GM23248 (cell line): ENCODE measurements around the gene ZNF488. TPM values are rescaled to one million over a fixed set of nuclear protein-coding genes. Genes with fewer than 3 reads are reported as not detected.
"Not testable (repeated sequence)": the region's sequence is repeated elsewhere in the genome, so short reads cannot be mapped to it uniquely, and the experiment has no call there.

Source experiments
- DNase-seq: peaks from one replicate; pipeline ENCODE4 v3.0.0-alpha.2; 2015
- H2AFZ ChIP-seq: fragments of 200-600 bp; sonication (generic); 2 replicates; pipeline ENCODE4 v1.6.1; 2016; ENCODE audit warnings: antibody characterized with exemption
- H3F3A ChIP-seq: fragments of 200-600 bp; sonication (generic); 2 replicates; pipeline ENCODE4 v1.6.1; 2016; ENCODE audit warnings: mild to moderate bottlenecking, antibody characterized with exemption, mixed run types; ENCODE audit not compliant: insufficient read depth
- H3K27ac ChIP-seq: fragments of 200-600 bp; sonication (generic); 2 replicates; pipeline ENCODE4 v1.5.1; 2016; ENCODE audit warnings: mild to moderate bottlenecking
- H3K27me3 ChIP-seq: fragments of 200-600 bp; sonication (generic); replicated peaks from 2 replicates; pipeline ENCODE4 v1.6.1; 2016; ENCODE audit warnings: mild to moderate bottlenecking; ENCODE audit not compliant: insufficient read depth
- H3K36me3 ChIP-seq: fragments of 200-600 bp; sonication (generic); 2 replicates; pipeline ENCODE4 v1.6.1; 2016; ENCODE audit warnings: low read depth, mild to moderate bottlenecking
- H3K4me1 ChIP-seq: fragments of 200-600 bp; sonication (generic); 2 replicates; pipeline ENCODE4 v1.6.1; 2016; ENCODE audit warnings: mild to moderate bottlenecking; ENCODE audit not compliant: insufficient read depth
- H3K4me2 ChIP-seq: fragments of 200-600 bp; sonication (generic); one replicate; pipeline ENCODE4 v1.6.1; 2016; ENCODE audit warnings: mild to moderate bottlenecking; ENCODE audit not compliant: unreplicated experiment
- H3K4me3 ChIP-seq: fragments of 200-600 bp; sonication (generic); 2 replicates; pipeline ENCODE4 v1.5.1; 2016; ENCODE audit warnings: mild to moderate bottlenecking
- H3K79me2 ChIP-seq: fragments of 200-600 bp; sonication (generic); 2 replicates; pipeline ENCODE4 v1.6.1; 2016; ENCODE audit warnings: mild to moderate bottlenecking; ENCODE audit not compliant: insufficient read depth
- H3K9ac ChIP-seq: fragments of 200-600 bp; sonication (generic); 2 replicates; pipeline ENCODE4 v1.6.1; 2016; ENCODE audit warnings: mild to moderate bottlenecking
- H3K9me2 ChIP-seq: fragments of 200-600 bp; sonication (generic); 2 replicates; pipeline ENCODE4 v1.6.1; 2016; ENCODE audit warnings: mixed run types, mild to moderate bottlenecking, moderate library complexity; ENCODE audit not compliant: insufficient read depth
- H3K9me3 ChIP-seq: fragments of 200-600 bp; sonication (generic); one replicate; pipeline ENCODE4 v1.6.1; 2017; ENCODE audit warnings: low read depth
- H4K20me1 ChIP-seq: fragments of 200-600 bp; sonication (generic); 2 replicates; pipeline ENCODE4 v1.6.0; 2016; ENCODE audit not compliant: insufficient read depth
- EZH2 ChIP-seq: fragments of 200-600 bp; sonication (generic); IDR thresholded peaks from 2 replicates; pipeline ENCODE4 v1.6.1; 2018; ENCODE audit warnings: antibody characterized with exemption, mild to moderate bottlenecking; ENCODE audit not compliant: insufficient read depth, poor library complexity, severe bottlenecking
- EZH2phosphoT487 ChIP-seq: fragments of 200-600 bp; sonication (generic); IDR thresholded peaks from 2 replicates; pipeline ENCODE4 v1.6.1; 2018; ENCODE audit warnings: antibody characterized with exemption, moderate library complexity, mild to moderate bottlenecking, low read depth; ENCODE audit not compliant: insufficient read depth
- WGBS, 2 experiments: methylation state at CpG; one replicate each; pipeline ENCODE4 v1.1.6; 2015 to 2017; ENCODE audit warnings: low lambda C conversion rate in 2 of 2, low coverage in 1 of 2; ENCODE audit errors: missing lambda C conversion rate in 2 of 2; 5-methylcytosine and 5-hydroxymethylcytosine counted together
- in situ Hi-C: fragments of 300-500 bp; cut with MboI; formaldehyde crosslinking; loops from 2 replicates; pipeline ENCODE4 v1.15.0; 2020
- polyA plus RNA-seq: library from polyadenylated mRNA; unstranded; fragments of >200 nt; fragmentation: Nextera tagmentation; extraction: Ambion mirVana; gene quantifications from 2 replicates; pipeline ENCODE4 v1.2.1, GENCODE V29; 2016
- total RNA-seq: library from RNA; depleted of rRNA; stranded (reverse); fragments of >200 nt; shearing (Covaris generic); gene quantifications from 2 replicates; pipeline ENCODE4 v1.2.3, GENCODE V29; 2014

ZNF488 gene
- total and polyA plus RNA-seq, 2 experiments from 2014 or later = 0.11 TPM; not detected in 1

DNA sequence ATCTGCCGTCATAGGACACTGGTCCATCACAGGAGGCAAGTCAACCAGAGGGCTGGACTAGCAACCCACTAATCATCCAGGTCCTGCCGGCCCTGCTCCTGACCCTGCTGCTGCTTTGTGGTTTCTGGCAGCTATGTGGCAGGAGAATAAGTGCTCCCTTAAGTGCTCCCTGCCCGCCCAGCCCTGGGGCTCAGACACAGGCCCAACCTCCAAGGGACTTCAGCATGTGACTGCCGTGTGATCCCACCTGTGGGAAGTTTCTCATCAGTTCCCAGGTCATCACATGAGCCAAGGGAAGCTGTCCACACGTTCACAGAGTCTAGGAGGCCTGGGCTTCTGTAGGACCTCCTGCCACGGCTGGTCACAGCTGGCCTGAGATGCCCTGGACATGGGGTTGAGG is 34.2 kb upstream of the ZNF488 start:
- Histone ChIP-seq H3K36me3 (no peaks in the 10 kb centered on the region), H3K9me3 (no peaks in the 10 kb centered on the region), H4K20me1 (no peaks in the 10 kb centered on the region), H3K4me2 (no peak overlapping the region), H3K9ac (no peak overlapping the region), H3K4me3 (no peak overlapping the region), H3F3A (peaks cover 9% of the 10 kb centered on the region; the same call in 1 of the 2 replicates), H3K79me2 (no peaks in the 10 kb centered on the region), H3K27ac (no peak overlapping the region), H3K9me2 (no peaks in the 10 kb centered on the region), H2AFZ (no peak overlapping the region), H3K27me3 (no peaks in the 10 kb centered on the region), H3K4me1 (peaks cover 6% of the 10 kb centered on the region; the same call in 1 of the 2 replicates)
- in situ Hi-C loops = no loop called here
- DNase-seq = no peak
- 56 to 57% methylated on average over 6 of the region's 6 CpGs for WGBS, 2 experiments
- TF ChIP-seq EZH2phosphoT487 = no peak
- TF ChIP-seq EZH2 = no peak

DNA sequence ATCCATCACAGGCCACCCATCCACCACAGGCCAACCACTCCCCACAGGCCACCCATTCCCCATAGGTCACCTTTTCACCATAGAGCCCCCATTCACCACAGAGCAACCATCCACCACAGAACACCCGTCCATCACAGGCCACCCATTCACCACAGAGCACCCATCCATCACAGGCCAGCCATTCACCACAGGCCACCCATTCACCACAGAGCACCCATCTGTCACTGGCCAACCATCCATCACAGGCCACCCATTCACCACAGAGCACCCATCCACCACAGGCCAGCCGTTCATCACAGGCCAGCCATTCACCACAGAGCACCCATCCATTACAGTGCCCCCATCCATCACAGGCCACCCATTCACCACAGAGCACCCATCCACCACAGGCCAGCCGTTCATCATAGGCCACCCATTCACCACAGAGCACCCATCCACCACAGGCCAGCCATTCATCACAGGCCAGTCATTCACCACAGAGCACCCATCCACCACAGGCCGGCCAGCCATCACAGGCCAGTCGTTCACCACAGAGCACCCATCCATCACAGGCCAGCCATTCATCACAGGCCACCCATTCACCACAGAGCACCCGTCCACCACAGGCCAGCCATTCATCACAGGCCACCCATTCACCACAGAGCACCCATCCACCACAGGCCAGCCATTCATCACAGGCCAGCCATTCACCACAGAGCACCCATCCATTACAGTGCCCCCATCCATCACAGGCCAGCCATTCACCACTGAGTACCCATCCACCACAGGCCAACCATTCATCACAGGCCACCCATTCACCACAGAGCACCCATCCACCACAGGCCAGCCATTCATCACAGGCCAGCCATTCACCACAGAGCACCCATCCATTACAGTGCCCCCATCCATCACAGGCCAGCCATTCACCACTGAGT is 32.5 kb upstream of the ZNF488 start:
- DNase-seq, H3K9me2 ChIP-seq, H3K4me1 ChIP-seq, H2AFZ ChIP-seq, H3K9me3 ChIP-seq, H4K20me1 ChIP-seq, H3K36me3 ChIP-seq, H3K27me3 ChIP-seq, H3K4me3 ChIP-seq, in situ Hi-C loops, H3F3A ChIP-seq, H3K79me2 ChIP-seq, H3K27ac ChIP-seq, H3K4me2 ChIP-seq, H3K9ac ChIP-seq: not testable (repeated sequence)
- 72 to 83% methylated on average over 5 to 6 of the region's 6 CpGs for WGBS, 2 experiments

DNA sequence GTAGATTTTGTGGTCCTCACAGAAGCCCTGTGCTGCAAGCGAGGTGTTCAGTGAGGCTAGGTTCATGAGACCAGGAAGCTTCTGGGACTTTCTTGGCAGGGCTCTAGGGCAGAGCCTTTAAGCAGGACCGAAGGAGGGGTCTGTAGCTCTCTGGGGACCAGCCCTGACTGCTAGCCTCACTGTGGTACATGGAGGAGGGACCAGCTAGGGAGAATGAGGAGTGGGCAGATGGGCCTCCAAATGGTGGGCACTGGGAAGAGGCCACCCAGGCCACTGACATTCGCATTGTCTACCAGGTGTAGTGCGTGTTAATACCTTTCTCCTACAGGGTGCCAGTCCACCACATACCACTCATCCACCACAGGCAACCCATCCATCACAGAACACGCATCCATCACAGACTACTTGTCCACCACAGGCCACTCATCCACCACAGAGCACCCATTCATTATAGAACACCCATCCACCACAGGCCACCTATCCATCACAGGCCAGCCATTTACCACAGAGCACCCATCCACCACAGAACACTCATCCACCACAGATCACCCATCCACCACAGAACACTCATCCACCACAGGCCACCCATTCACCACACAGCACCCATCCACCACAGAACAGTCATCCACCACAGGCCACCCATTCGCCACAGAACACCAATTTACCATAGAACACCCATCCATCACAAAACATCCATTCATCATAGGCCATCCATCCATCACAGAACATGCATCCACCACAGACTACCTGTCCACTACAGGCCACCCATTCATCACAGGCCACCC is 31.6 kb upstream of the ZNF488 start:
- H3K27me3 ChIP-seq = no peaks in the 10 kb centered on the region
- H3K9me3 ChIP-seq = no peaks in the 10 kb centered on the region
- peaks cover under 1% of the 10 kb centered on the region; the same call in 1 of the 2 replicates for H3K4me1 ChIP-seq
- no peaks in the 10 kb centered on the region for H3K9me2 ChIP-seq
- DNase-seq = no peak
- no peaks in the 10 kb centered on the region for H3K36me3 ChIP-seq
- no peak overlapping the region for H3K4me3 ChIP-seq
- H3F3A ChIP-seq = no peaks in the 10 kb centered on the region
- TF ChIP-seq EZH2 (no peak), EZH2phosphoT487 (no peak)
- H4K20me1 ChIP-seq = no peaks in the 10 kb centered on the region
- no peak overlapping the region for H3K9ac ChIP-seq
- H2AFZ ChIP-seq = no peak overlapping the region
- in situ Hi-C loops = no loop called here
- 77 to 79% methylated on average over 6 of the region's 6 CpGs for WGBS, 2 experiments
- H3K79me2 ChIP-seq = no peaks in the 10 kb centered on the region
- H3K4me2 ChIP-seq = no peak overlapping the region
- H3K27ac ChIP-seq = no peak overlapping the region

DNA sequence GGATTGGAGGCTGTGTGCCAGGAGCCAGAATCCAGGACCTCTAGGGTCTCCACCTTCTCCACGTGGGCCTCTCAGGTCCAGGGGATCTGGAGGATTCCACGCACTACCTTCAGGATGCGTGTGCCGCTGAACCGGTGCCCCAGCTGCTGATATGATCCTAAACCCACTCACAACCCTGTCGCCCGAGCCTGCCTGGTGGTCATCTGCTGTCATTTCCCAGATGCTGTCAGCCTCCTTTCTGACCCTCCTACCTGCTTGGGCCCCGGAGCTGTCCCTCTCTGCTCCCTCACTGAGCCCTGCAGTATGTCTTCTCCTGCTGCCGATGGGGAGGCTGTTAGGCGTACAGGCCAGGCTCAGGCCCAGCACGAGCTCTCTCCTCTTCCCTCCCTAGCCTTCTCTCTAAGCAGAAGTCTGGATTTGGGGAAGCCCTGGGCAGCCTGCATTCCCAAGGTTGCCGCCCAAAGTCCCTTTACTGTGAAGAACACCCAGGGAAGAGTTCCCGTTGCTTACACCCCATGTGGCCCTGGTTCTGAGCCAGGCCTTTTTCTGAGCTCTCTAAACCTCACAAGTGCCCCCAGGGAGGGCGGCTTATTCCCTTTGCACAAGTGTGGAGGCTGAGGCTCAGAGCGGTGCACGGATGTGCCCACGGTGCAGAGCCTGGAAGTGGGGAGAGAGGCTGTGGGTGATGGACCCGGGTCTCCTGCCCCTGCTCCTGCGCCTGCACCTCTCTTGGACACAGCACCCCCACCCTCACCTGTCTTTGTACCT is 30.8 kb upstream of the ZNF488 start:
- no peak overlapping the region for H2AFZ ChIP-seq
- H3K4me3 ChIP-seq = no peak overlapping the region
- H3K27ac ChIP-seq = no peak overlapping the region
- 68 to 75% methylated on average over 13 to 19 of the region's 19 CpGs for WGBS, 2 experiments
- no peak overlapping the region for H3K9ac ChIP-seq
- no peaks in the 10 kb centered on the region for H3K9me2 ChIP-seq
- no peaks in the 10 kb centered on the region for H3F3A ChIP-seq
- DNase-seq = no peak
- in situ Hi-C loops = no loop called here
- no peaks in the 10 kb centered on the region for H3K27me3 ChIP-seq
- no peaks in the 10 kb centered on the region for H3K36me3 ChIP-seq
- TF ChIP-seq EZH2 = no peak
- no peak for TF ChIP-seq EZH2phosphoT487
- no peaks in the 10 kb centered on the region for H4K20me1 ChIP-seq
- H3K79me2 ChIP-seq = no peaks in the 10 kb centered on the region
- H3K4me2 ChIP-seq = no peak overlapping the region
- H3K4me1 ChIP-seq = no peaks in the 10 kb centered on the region
- no peaks in the 10 kb centered on the region for H3K9me3 ChIP-seq
